GM23338 (cell line): Measurements from ENCODE around the gene PRSS50. TPM values are rescaled to one million over a fixed set of nuclear protein-coding genes. Genes with fewer than 3 reads are reported as not detected.

Experiments used
- ATAC-seq: fragments of 200-7000 bp; cut with Tn5 transposase; 3 replicates; pipeline ENCODE4 v1.9.1; 2020
- DNase-seq: peaks from one replicate; pipeline ENCODE4 v3.0.0-alpha.2; 2015; ENCODE audit warnings: low spot score
- H2AFZ ChIP-seq: fragments of 200-600 bp; sonication (generic); 2 replicates; pipeline ENCODE4 v1.8.0; 2016; ENCODE audit warnings: antibody characterized with exemption, mild to moderate bottlenecking, moderate library complexity
- H3F3A ChIP-seq: fragments of 200-600 bp; sonication (generic); replicated peaks from 2 replicates; pipeline ENCODE4 v1.8.0; 2017; ENCODE audit warnings: antibody characterized with exemption, mixed run types, low read depth
- H3K27ac ChIP-seq: fragments of 200-600 bp; sonication (generic); 2 replicates; pipeline ENCODE4 v1.6.1; 2016; ENCODE audit warnings: low read depth
- H3K27me3 ChIP-seq: fragments of 200-600 bp; sonication (generic); 2 replicates; pipeline ENCODE4 v1.8.0; 2016; ENCODE audit warnings: mild to moderate bottlenecking, mixed run types, moderate library complexity; ENCODE audit not compliant: insufficient read depth
- H3K36me3 ChIP-seq: fragments of 200-600 bp; sonication (generic); 2 replicates; pipeline ENCODE4 v1.8.0; 2016; ENCODE audit warnings: mild to moderate bottlenecking; ENCODE audit not compliant: insufficient read depth
- H3K4me1 ChIP-seq: fragments of 200-600 bp; sonication (generic); 2 replicates; pipeline ENCODE4 v1.8.0; 2016; ENCODE audit warnings: mild to moderate bottlenecking, moderate library complexity; ENCODE audit not compliant: insufficient read depth
- H3K4me2 ChIP-seq: fragments of 200-600 bp; sonication (generic); 2 replicates; pipeline ENCODE4 v1.7.1; 2017; ENCODE audit warnings: mixed run types
- H3K4me3 ChIP-seq: fragments of 200-600 bp; sonication (generic); 2 replicates; pipeline ENCODE4 v1.6.1; 2016; ENCODE audit warnings: mixed run types
- H3K79me2 ChIP-seq: fragments of 200-600 bp; sonication (generic); replicated peaks from 2 replicates; pipeline ENCODE4 v1.8.0; 2017; ENCODE audit warnings: mild to moderate bottlenecking; ENCODE audit not compliant: insufficient read depth
- H3K9me2 ChIP-seq: fragments of 200-600 bp; sonication (generic); 2 replicates; pipeline ENCODE4 v1.8.0; 2017; ENCODE audit not compliant: insufficient read depth
- H4K20me1 ChIP-seq: fragments of 200-600 bp; sonication (generic); replicated peaks from 2 replicates; pipeline ENCODE4 v1.8.0; 2017; ENCODE audit warnings: mild to moderate bottlenecking; ENCODE audit not compliant: insufficient read depth
- H3K27ac Mint-ChIP-seq: 2 replicates; pipeline ENCODE4 v1.8.0; 2020; ENCODE audit warnings: inconsistent platforms, mild to moderate bottlenecking, moderate library complexity, mixed read lengths
- H3K27me3 Mint-ChIP-seq: 3 replicates; pipeline ENCODE4 v1.8.0; 2022; ENCODE audit warnings: low read depth, mild to moderate bottlenecking, moderate library complexity, mixed read lengths, inconsistent platforms; ENCODE audit not compliant: insufficient read depth, poor library complexity
- H3K36me3 Mint-ChIP-seq: 3 replicates; pipeline ENCODE4 v1.8.0; 2021; ENCODE audit warnings: low read depth, mild to moderate bottlenecking, inconsistent platforms, moderate library complexity, mixed read lengths
- H3K4me1 Mint-ChIP-seq: 3 replicates; pipeline ENCODE4 v1.8.0; 2020; ENCODE audit warnings: mild to moderate bottlenecking, inconsistent platforms, mixed read lengths
- H3K4me3 Mint-ChIP-seq: 3 replicates; pipeline ENCODE4 v1.8.0; 2021; ENCODE audit warnings: moderate library complexity, mild to moderate bottlenecking, inconsistent platforms, mixed read lengths
- H3K9me3 Mint-ChIP-seq: 3 replicates; pipeline ENCODE4 v1.8.0; 2020; ENCODE audit warnings: moderate library complexity, mild to moderate bottlenecking, inconsistent platforms, mixed read lengths
- CREB1 ChIP-seq: fragments of 250-450 bp; sonication (Bioruptor Pico); IDR thresholded peaks from 2 replicates; pipeline ENCODE4 v1.5.0; 2020; ENCODE audit warnings: low read depth, mild to moderate bottlenecking, moderate library complexity
- CTCF ChIP-seq, 2 experiments: fragments of 200-600 bp in 1 of 2; sonication (generic) in 1 of 2; conservative IDR thresholded peaks; 2 replicates each; pipeline versions ENCODE4 v1.5.1 to v1.6.1; 2016 to 2017; ENCODE audit warnings: antibody characterized with exemption in 2 of 2, low read depth in 2 of 2, mild to moderate bottlenecking in 2 of 2, moderate library complexity in 1 of 2
- ETS1 ChIP-seq: IDR thresholded peaks from 2 replicates; pipeline ENCODE4 v1.6.1; 2016; ENCODE audit warnings: antibody characterized with exemption
- EZH2 ChIP-seq: fragments of 200-600 bp; sonication (generic); IDR thresholded peaks from one replicate; pipeline ENCODE4 v1.8.0; 2017; ENCODE audit warnings: antibody characterized with exemption, mild to moderate bottlenecking, low read depth; ENCODE audit not compliant: unreplicated experiment
- EZH2phosphoT487 ChIP-seq: fragments of 200-600 bp; sonication (generic); IDR thresholded peaks from one replicate; pipeline ENCODE4 v1.8.1; 2018; ENCODE audit warnings: antibody characterized with exemption; ENCODE audit not compliant: unreplicated experiment
- JUNB ChIP-seq: IDR thresholded peaks from one replicate; pipeline ENCODE4 v1.6.1; 2016; ENCODE audit warnings: antibody characterized with exemption; ENCODE audit not compliant: unreplicated experiment
- NANOG ChIP-seq: IDR thresholded peaks from 2 replicates; pipeline ENCODE4 v1.6.1; 2016; ENCODE audit warnings: antibody characterized with exemption, borderline replicate concordance
- POLR2AphosphoS5 ChIP-seq: IDR thresholded peaks from 2 replicates; pipeline ENCODE4 v1.6.1; 2016; ENCODE audit warnings: antibody characterized with exemption, low read depth
- REST ChIP-seq: IDR thresholded peaks from one replicate; pipeline ENCODE4 v1.6.1; 2018; ENCODE audit warnings: antibody characterized with exemption; ENCODE audit not compliant: unreplicated experiment
- STAT1 ChIP-seq: IDR thresholded peaks from one replicate; pipeline ENCODE4 v1.6.1; 2016; ENCODE audit warnings: antibody characterized with exemption; ENCODE audit not compliant: unreplicated experiment
- ZNF114 ChIP-seq: fragments of 250-450 bp; sonication (Bioruptor Pico); IDR thresholded peaks from 2 replicates; pipeline ENCODE4 v1.5.0; 2020; ENCODE audit warnings: mild to moderate bottlenecking, moderate library complexity
- ZNF331 ChIP-seq: fragments of 250-450 bp; sonication (Bioruptor Pico); IDR thresholded peaks from 2 replicates; pipeline ENCODE4 v1.5.0; 2020; ENCODE audit warnings: low read depth, mild to moderate bottlenecking, moderate library complexity
- polyA plus RNA-seq: library from polyadenylated mRNA; unstranded; fragments of >200 nt; fragmentation: Nextera tagmentation; extraction: Ambion mirVana; gene quantifications from 2 replicates; pipeline ENCODE4 v1.2.1, GENCODE V29; 2016
- total RNA-seq: library from RNA; depleted of rRNA; stranded (reverse); fragments of >200 nt; shearing (Covaris generic); gene quantifications from 2 replicates; pipeline ENCODE4 v1.2.3, GENCODE V29; 2014

The PRSS50 gene
- total and polyA plus RNA-seq, 2 experiments from 2014 or later, result 0.60 to 1.5 TPM

GRCh38 chr3:46671541-46672348, 45.9 kb downstream of the PRSS50 start (continued):
- TF ChIP-seq REST, result no peak
- TF ChIP-seq CTCF (conservative IDR thresholded peaks at IDR 0.05; ENCODE audit: low read depth in 2 of 2), result no peak
- no peak for TF ChIP-seq CREB1
- TF ChIP-seq STAT1, result no peak
- no peak for TF ChIP-seq ZNF331 (CRISPR knock-in tag)
- no peak for TF ChIP-seq JUNB
- no peak for TF ChIP-seq EZH2phosphoT487
- no peak for TF ChIP-seq EZH2
- no peak for TF ChIP-seq POLR2AphosphoS5
- no peak for TF ChIP-seq ZNF114 (CRISPR knock-in tag)
- TF ChIP-seq NANOG, result no peak
- no peak for TF ChIP-seq ETS1

- H3K27me3 Mint-ChIP-seq, result peaks cover 15% of the 10 kb centered on the region
- Histone ChIP-seq H3K4me1 (no peaks in the 10 kb centered on the region), H2AFZ (no peak overlapping the region), H3K79me2 (no peaks in the 10 kb centered on the region), H3K27ac (no peak overlapping the region), H3K27me3 (no peaks in the 10 kb centered on the region), H3K4me3 (no peak overlapping the region), H4K20me1 (no peaks in the 10 kb centered on the region), H3K9me2 (0 out of 2 replicates have a peak, but pooled peaks cover 4% of the 10 kb centered on the region), H3F3A (no peaks in the 10 kb centered on the region), H3K4me2 (no peak overlapping the region), H3K36me3 (no peaks in the 10 kb centered on the region)
- ATAC-seq (peak; percentile 21; the same call in 2 of the 3 replicates), DNase-seq (no peak)
- no peak overlapping the region for H3K4me3 Mint-ChIP-seq
- peaks cover 4% of the 10 kb centered on the region; the same call in 2 of the 3 replicates for H3K36me3 Mint-ChIP-seq
- no peaks in the 10 kb centered on the region for H3K9me3 Mint-ChIP-seq
- no peak overlapping the region for H3K27ac Mint-ChIP-seq
- no peaks in the 10 kb centered on the region; the same call in 2 of the 3 replicates for H3K4me1 Mint-ChIP-seq
- TF ChIP-seq ETS1, result no peak
- no peak for TF ChIP-seq REST
- no peak for TF ChIP-seq CTCF (conservative IDR thresholded peaks at IDR 0.05; ENCODE audit: low read depth in 2 of 2)
These were observed 46.7 kb downstream of the PRSS50 start for GRCh38 chr3:46670891-46671427.
